ENCODE data around the gene IFFO2. TPM values are rescaled to one million over a fixed set of nuclear protein-coding genes. Genes with fewer than 3 reads are reported as not detected.

Gene IFFO2
- polyA plus RNA-seq, 1 of the 3 experiments (the other 2 are of a cell fraction) = 10.5 TPM

GRCh38 chr1:18992646-18993045, 36.2 kb upstream of the IFFO2 start:
- CTCF ChIA-PET = no interaction called here
- no peak overlapping the region for H2AFZ ChIP-seq (ENCODE audit: low read depth)
- no peak overlapping the region for H3K4me2 ChIP-seq
- no peak overlapping the region for H3K27ac ChIP-seq (ENCODE audit: low read depth in 2 of 2, low read length in 1 of 2)
- no peak for DNase-seq
- no peaks in the 10 kb centered on the region; a peak in 1 of 4 replicates for H3K4me1 ChIP-seq (ENCODE audit: control insufficient read depth in 1 of 2, insufficient read depth in 2 of 2, low read depth in 1 of 2, low read length in 1 of 2)
- H3K9me3 ChIP-seq = no peaks in the 10 kb centered on the region
- 68% methylated on average over 3 of the region's 3 CpGs for WGBS (ENCODE audit: low lambda C conversion rate)
- H3K4me3 ChIP-seq (ENCODE audit: low read depth in 2 of 2, low read length in 1 of 2) = no peak overlapping the region
- H3K27me3 ChIP-seq (ENCODE audit: insufficient read depth) = no peaks in the 10 kb centered on the region
- H3F3A ChIP-seq (replicated peaks; ENCODE audit: insufficient read depth) = no peaks in the 10 kb centered on the region
- H3K9ac ChIP-seq = no peak overlapping the region
- H3K9me2 ChIP-seq = no peaks in the 10 kb centered on the region
- TF ChIP-seq RCOR1 (IDR thresholded peaks at IDR 0.05; ENCODE audit: low read length) (no peak), EZH2phosphoT487 (IDR thresholded peaks at IDR 0.05; ENCODE audit: borderline replicate concordance, low read depth) (no peak), IRF3 (IDR thresholded peaks at IDR 0.05; ENCODE audit: low read depth, low read length) (no peak), ELF1 (IDR thresholded peaks at IDR 0.05) (no peak), ZBTB33 (IDR thresholded peaks at IDR 0.05; ENCODE audit: borderline replicate concordance, low read depth) (no peak), MAX (IDR thresholded peaks at IDR 0.05; ENCODE audit: low read depth) (no peak), FOXJ3 (CRISPR knock-in tag; IDR thresholded peaks at IDR 0.05) (no peak), MEF2A (IDR thresholded peaks at IDR 0.05; ENCODE audit: borderline replicate concordance, low read depth) (no peak), CTCF (IDR thresholded peaks at IDR 0.05) (no peak), TAF1 (IDR thresholded peaks at IDR 0.05; ENCODE audit: borderline replicate concordance, low read depth, low read length) (no peak), EP300 (IDR thresholded peaks at IDR 0.05; ENCODE audit: borderline replicate concordance in 1 of 2, low read depth in 1 of 2, low read length in 1 of 2) (no peak), NRF1 (IDR thresholded peaks at IDR 0.05; ENCODE audit: low read depth, low read length) (no peak), POLR2AphosphoS5 (IDR thresholded peaks at IDR 0.05; ENCODE audit: low read depth, low read length) (no peak), SMC3 (IDR thresholded peaks at IDR 0.05; ENCODE audit: low read depth, low read length) (no peak)
- H3K36me3 ChIP-seq (replicated peaks in 1 of 2; ENCODE audit: control insufficient read depth in 1 of 2, insufficient read depth in 2 of 2, low read length in 1 of 2) = no peaks in the 10 kb centered on the region
- no peaks in the 10 kb centered on the region for H4K20me1 ChIP-seq (ENCODE audit: insufficient read depth)
- POLR2A ChIA-PET = no interaction called here
- H3K79me2 ChIP-seq (ENCODE audit: insufficient read depth) = no peaks in the 10 kb centered on the region

All from SK-N-SH (cell line).